Activated naive CD4-positive, alpha-beta T cell treated with anti-CD3 and anti-CD28 coated beads for 36 hours (primary cell): ENCODE measurements around the gene XG. TPM values are rescaled to one million over a fixed set of nuclear protein-coding genes. Genes with fewer than 3 reads are reported as not detected.
"Not testable (repeated sequence)": the region's sequence is repeated elsewhere in the genome, so short reads cannot be mapped to it uniquely, and the experiment has no call there.

Source experiments
- CTCF ChIA-PET: fragments of 350-600 bp; sonication (Branson Sonifier 250); formaldehyde crosslinking; loops from one replicate; lab custom pipeline; 2021; ENCODE audit warnings: antibody characterized with exemption; lab: Charles Lee
- DNase-seq: peaks from one replicate; pipeline ENCODE4 v3.0.0-alpha.2; 2020
- H3K27ac Mint-ChIP-seq: one replicate; pipeline ENCODE4 v1.8.0; 2021; ENCODE audit warnings: mild to moderate bottlenecking, mixed read lengths
- H3K27me3 Mint-ChIP-seq: one replicate; pipeline ENCODE4 v1.8.0; 2021; ENCODE audit warnings: low read depth, mixed read lengths
- H3K36me3 Mint-ChIP-seq: one replicate; pipeline ENCODE4 v1.8.0; 2021; ENCODE audit warnings: low read depth, mixed read lengths
- H3K4me1 Mint-ChIP-seq: one replicate; pipeline ENCODE4 v1.8.0; 2021; ENCODE audit warnings: low read depth, mixed read lengths
- H3K4me3 Mint-ChIP-seq: one replicate; pipeline ENCODE4 v1.8.0; 2021; ENCODE audit warnings: mild to moderate bottlenecking, moderate library complexity, mixed read lengths
- H3K9me3 Mint-ChIP-seq: one replicate; pipeline ENCODE4 v1.8.0; 2021; ENCODE audit warnings: mixed read lengths
- intact Hi-C: fragments of 100-400 bp; cut with micrococcal nuclease; formaldehyde crosslinking; loops from one replicate; pipeline ENCODE4 v1.15.1; 2023
- total RNA-seq, 2 experiments: library from RNA; stranded (reverse); gene quantifications; one replicate each; pipeline ENCODE4 v1.2.3, GENCODE V29; 2021

XG gene
- total RNA-seq, 2 experiments from 2014 or later = not detected

DNA sequence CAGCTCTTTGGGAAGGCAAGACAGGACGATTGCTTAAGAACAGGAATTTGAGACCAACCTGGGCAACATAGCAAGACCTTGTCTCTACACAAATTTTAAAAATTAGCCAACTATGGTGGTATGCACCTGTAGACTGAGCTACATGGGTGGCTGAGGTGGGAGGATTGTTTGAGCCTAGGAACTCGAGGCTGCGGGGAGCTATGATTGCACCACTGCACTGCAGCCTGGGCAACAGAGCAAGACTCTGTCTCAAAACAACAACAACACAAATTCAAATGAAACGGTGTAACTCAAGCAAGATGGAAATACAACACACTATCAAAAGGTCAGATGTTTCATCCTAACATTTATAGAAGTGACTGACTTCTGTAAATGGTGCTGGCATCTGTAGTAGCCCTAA, 37.1 kb downstream of the XG start:
- no peak for DNase-seq
- Mint-ChIP-seq H3K4me3 (no peak overlapping the region), H3K4me1 (no peaks in the 10 kb centered on the region), H3K36me3 (no peaks in the 10 kb centered on the region), H3K27ac (no peak overlapping the region), H3K27me3 (no peaks in the 10 kb centered on the region), H3K9me3 (no peaks in the 10 kb centered on the region)
- intact Hi-C loops = no loop called here
- CTCF ChIA-PET = no interaction called here

DNA sequence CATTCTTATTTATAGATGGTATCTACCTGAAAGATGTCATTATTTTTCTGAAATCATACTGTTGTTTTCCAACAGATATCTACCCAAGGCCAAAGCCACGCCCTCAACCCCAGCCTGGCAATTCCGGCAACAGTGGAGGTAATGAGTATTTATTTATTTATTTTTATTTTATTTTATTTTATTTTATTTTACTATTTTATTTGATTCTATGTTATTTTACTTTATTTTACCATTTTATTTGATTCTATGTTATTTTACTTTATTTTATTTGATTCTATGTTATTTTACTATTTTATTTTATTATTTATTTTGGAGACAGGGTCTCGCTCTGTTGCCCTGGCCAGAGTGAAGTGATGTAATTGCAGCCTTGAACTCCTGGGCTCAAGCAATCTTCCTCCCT, 37.7 kb downstream of the XG start:
- CTCF ChIA-PET = no interaction called here
- H3K27ac Mint-ChIP-seq = no peak overlapping the region
- no peaks in the 10 kb centered on the region for H3K27me3 Mint-ChIP-seq
- intact Hi-C loops = no loop called here
- DNase-seq = no peak
- H3K9me3 Mint-ChIP-seq = no peaks in the 10 kb centered on the region
- H3K4me3 Mint-ChIP-seq = no peak overlapping the region
- H3K36me3 Mint-ChIP-seq = no peaks in the 10 kb centered on the region
- H3K4me1 Mint-ChIP-seq = no peaks in the 10 kb centered on the region

- Mint-ChIP-seq H3K9me3 (no peaks in the 10 kb centered on the region), H3K36me3 (no peaks in the 10 kb centered on the region), H3K27me3 (no peaks in the 10 kb centered on the region), H3K4me3 (no peak overlapping the region), H3K27ac (no peak overlapping the region), H3K4me1 (no peaks in the 10 kb centered on the region)
- DNase-seq = no peak
- CTCF ChIA-PET = no interaction called here
- intact Hi-C loops = no loop called here
These were observed 41.9 kb downstream of the XG start for GRCh38 chrX:2793752-2794151.

DNA sequence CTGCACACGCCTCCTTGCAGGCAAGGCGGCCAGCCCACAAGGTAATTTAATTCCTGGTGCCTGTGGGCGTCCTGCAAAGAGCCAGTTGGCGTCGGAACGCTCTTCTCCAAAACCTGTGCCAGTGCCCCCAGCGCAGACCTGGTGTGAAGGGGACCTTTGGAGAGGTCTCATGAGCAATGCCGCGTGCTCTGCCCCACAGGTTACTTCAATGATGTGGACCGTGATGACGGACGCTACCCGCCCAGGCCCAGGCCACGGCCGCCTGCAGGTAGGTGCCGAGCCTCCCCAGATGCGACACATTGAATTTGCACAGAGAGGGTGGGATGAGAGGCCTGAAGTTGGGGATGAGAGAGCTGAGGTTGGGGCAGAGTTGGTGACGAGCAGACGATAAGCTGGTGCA, 42.5 kb downstream of the XG start:
- H3K4me1 Mint-ChIP-seq = no peaks in the 10 kb centered on the region
- H3K4me3 Mint-ChIP-seq = no peak overlapping the region
- H3K27ac Mint-ChIP-seq = no peak overlapping the region
- DNase-seq = no peak
- CTCF ChIA-PET = no interaction called here
- no peaks in the 10 kb centered on the region for H3K36me3 Mint-ChIP-seq
- no peaks in the 10 kb centered on the region for H3K9me3 Mint-ChIP-seq
- H3K27me3 Mint-ChIP-seq = no peaks in the 10 kb centered on the region
- intact Hi-C loops = no loop called here

DNA sequence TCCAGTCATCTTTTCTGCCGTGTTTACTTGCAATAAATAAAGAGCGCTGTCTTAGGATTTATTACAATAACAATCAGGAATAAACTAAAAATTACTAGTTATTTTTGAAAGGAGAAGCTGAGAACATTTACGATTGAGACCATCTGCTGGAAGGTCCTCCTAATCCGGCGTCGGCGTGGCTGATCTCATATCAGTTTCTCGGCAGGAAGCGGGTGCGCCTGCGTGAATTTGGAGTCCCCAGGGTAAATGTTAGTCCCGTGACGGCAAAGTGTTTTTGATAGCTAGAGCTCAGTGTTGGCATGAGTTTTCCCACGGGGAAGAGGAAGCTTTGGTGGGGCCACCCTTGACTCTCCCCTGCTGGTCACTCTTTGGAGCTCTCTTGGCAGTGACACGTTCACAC, 45.0 kb downstream of the XG start:
- intact Hi-C loops, H3K27me3 Mint-ChIP-seq, CTCF ChIA-PET: not testable (repeated sequence)

GRCh38 chrX:2799369-2799768, 47.5 kb downstream of the XG start:
- Mint-ChIP-seq H3K36me3 (no peaks in the 10 kb centered on the region), H3K27ac (no peak overlapping the region), H3K4me1 (no peaks in the 10 kb centered on the region), H3K9me3 (no peaks in the 10 kb centered on the region), H3K27me3 (no peaks in the 10 kb centered on the region), H3K4me3 (no peak overlapping the region)
- DNase-seq = no peak
- intact Hi-C loops = no loop called here
- CTCF ChIA-PET = no interaction called here

More for the DNA sequence above, 45.0 kb downstream of the XG start:
- H3K9me3 Mint-ChIP-seq, H3K36me3 Mint-ChIP-seq, H3K4me1 Mint-ChIP-seq, H3K4me3 Mint-ChIP-seq, H3K27ac Mint-ChIP-seq: not testable (repeated sequence)
- peak; percentile 9 for DNase-seq

- DNase-seq, intact Hi-C loops, H3K9me3 Mint-ChIP-seq, H3K27me3 Mint-ChIP-seq, H3K4me3 Mint-ChIP-seq, H3K4me1 Mint-ChIP-seq, H3K36me3 Mint-ChIP-seq, H3K27ac Mint-ChIP-seq, CTCF ChIA-PET: not testable (repeated sequence)
These were observed 48.1 kb downstream of the XG start for GRCh38 chrX:2799980-2800379.

DNA sequence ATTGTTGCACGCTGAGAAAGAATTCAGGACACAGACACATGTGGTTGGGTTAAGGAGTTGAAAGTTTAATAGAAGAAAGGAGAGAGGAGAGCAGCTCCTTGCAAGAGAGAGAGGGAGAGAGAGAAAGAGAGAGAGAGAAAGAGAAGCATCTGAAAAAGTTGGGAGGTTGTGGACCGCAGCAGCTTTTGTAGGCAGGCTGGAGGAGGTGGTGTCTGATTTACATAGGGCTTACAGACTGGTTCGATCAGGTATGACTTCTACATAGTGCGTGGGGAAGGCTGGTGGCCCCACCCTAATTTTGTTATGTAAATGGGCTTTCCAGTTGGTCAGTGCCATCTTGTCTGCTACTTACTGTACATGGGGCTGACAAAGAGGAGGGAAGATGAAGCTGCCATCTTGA, 49.4 kb downstream of the XG start:
- intact Hi-C loops = no loop called here
- CTCF ChIA-PET = no interaction called here
- no peak overlapping the region for H3K4me3 Mint-ChIP-seq

DNA sequence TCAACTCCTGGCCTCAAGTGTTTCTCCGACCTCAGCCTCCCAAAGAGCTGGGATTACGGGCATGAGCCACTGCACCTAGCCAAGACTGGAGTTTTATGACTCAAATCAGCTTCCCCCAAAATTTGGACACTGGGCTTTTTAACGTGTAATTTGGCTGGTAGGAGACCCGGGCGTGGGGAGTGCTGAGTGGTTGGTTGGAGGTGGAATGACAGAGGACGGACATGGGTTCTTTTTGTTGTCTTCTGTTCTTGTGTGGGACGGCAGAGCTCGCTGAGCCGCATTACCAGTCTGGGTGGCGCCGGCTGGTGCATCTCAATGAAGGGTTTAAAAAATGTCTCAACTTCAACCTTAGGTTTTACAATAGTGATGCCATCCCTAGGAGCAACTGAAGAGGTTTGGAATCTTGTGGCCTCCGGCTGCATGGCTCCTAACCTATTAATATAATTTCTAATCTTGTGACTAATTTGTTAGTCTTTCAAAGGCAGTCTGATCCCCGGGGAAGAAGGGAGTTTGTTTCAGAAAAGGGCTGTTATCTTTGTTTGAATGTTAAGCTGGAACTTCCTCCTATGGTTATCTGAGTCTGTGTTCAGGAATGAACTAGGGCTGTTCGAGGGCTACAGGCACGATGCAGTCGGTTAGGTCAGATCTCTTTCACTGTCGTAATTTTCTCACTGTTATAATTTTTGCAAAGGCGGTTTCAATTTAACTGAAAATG, 50.7 kb downstream of the XG start:
- H3K9me3 Mint-ChIP-seq, CTCF ChIA-PET, intact Hi-C loops, DNase-seq, H3K27me3 Mint-ChIP-seq, H3K4me1 Mint-ChIP-seq, H3K36me3 Mint-ChIP-seq, H3K27ac Mint-ChIP-seq, H3K4me3 Mint-ChIP-seq: not testable (repeated sequence)

More for the DNA sequence above, 49.4 kb downstream of the XG start:
- Mint-ChIP-seq H3K9me3 (no peaks in the 10 kb centered on the region), H3K4me1 (no peaks in the 10 kb centered on the region), H3K27me3 (no peaks in the 10 kb centered on the region), H3K36me3 (no peaks in the 10 kb centered on the region), H3K27ac (no peak overlapping the region)
- DNase-seq = no peak

GRCh38 chrX:2803486-2803885, 51.6 kb downstream of the XG start:
- H3K27me3 Mint-ChIP-seq, DNase-seq, H3K36me3 Mint-ChIP-seq, H3K9me3 Mint-ChIP-seq, H3K4me1 Mint-ChIP-seq, H3K27ac Mint-ChIP-seq, H3K4me3 Mint-ChIP-seq, intact Hi-C loops, CTCF ChIA-PET: not testable (repeated sequence)

DNA sequence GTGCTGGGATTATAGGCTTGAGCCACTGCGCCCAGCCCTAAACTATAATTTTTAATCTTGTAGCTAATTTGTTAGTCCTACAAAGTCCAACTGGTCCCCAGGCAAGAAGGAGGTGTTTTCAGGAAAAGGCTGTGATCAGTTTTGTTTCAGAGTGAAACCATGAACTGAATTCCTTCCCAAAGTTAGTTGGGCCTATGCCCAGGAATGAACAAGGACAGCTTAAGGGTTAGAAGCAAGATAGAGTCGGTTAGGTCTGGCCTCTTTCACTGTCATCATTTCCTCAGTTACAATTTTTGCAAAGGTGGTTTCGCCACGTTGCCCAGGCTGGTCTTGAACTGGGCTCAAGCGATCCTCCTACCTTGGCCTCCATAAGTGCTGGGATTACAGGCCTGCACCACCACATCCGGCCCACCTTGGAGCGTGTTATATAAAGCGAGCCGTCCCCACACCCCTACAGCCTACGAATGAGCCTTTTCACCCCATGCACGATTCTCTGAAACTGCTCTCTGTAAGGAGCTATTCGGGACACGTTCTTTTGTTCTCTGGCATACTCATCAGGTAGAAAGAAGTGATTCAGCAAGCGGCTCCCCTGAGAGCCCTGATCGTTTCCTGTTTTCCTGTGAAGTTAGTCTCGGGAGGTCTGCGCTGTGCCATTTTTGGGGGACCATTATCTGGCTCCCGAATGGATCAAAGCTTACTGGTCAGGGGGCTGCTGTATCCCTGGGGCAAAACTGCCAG, 52.4 kb downstream of the XG start:
- intact Hi-C loops, CTCF ChIA-PET, H3K4me1 Mint-ChIP-seq, DNase-seq, H3K36me3 Mint-ChIP-seq, H3K4me3 Mint-ChIP-seq, H3K27me3 Mint-ChIP-seq, H3K9me3 Mint-ChIP-seq, H3K27ac Mint-ChIP-seq: not testable (repeated sequence)

GRCh38 chrX:2804858-2805257, 53.0 kb downstream of the XG start:
- H3K4me3 Mint-ChIP-seq, H3K36me3 Mint-ChIP-seq, DNase-seq, H3K4me1 Mint-ChIP-seq, H3K27ac Mint-ChIP-seq, intact Hi-C loops, H3K9me3 Mint-ChIP-seq, CTCF ChIA-PET, H3K27me3 Mint-ChIP-seq: not testable (repeated sequence)

- H3K4me1 Mint-ChIP-seq = peaks cover 3% of the 10 kb centered on the region
- H3K36me3 Mint-ChIP-seq = no peaks in the 10 kb centered on the region
- CTCF ChIA-PET = no interaction called here
- no peaks in the 10 kb centered on the region for H3K9me3 Mint-ChIP-seq
- no peaks in the 10 kb centered on the region for H3K27me3 Mint-ChIP-seq
- DNase-seq = no peak
- no peak overlapping the region for H3K4me3 Mint-ChIP-seq
- no peak overlapping the region for H3K27ac Mint-ChIP-seq
- intact Hi-C loops = loop anchor here (5.0 to 10.0 kb wide), 2 partner anchors 99 to 1156 kb away; no protein-coding TSS in a partner anchor
These were observed 59.4 kb downstream of the XG start for GRCh38 chrX:2811271-2811670.
